IMR-90 (cell line): ENCODE measurements around the gene FLT3. TPM values are rescaled to one million over a fixed set of nuclear protein-coding genes. Genes with fewer than 3 reads are reported as not detected.

Experiments used
- ATAC-seq: fragments of 200-7000 bp; cut with Tn5 transposase; 2 replicates; pipeline ENCODE4 v1.9.1; 2020; ENCODE audit warnings: low read depth, mild to moderate bottlenecking, moderate library complexity
- BruUV-seq: library from RNA; stranded (reverse); fragments of 400-500 nt; replicated peaks from 2 replicates; lab custom pipeline; 2021; lab: Mats Ljungman, UMichigan
- CTCF ChIA-PET: fragments of 300-600 bp; formaldehyde crosslinking; extraction: SDS; loops from one replicate; lab custom pipeline; 2021; ENCODE audit warnings: antibody characterized with exemption; lab: Yijun Ruan, JAX
- POLR2A ChIA-PET: fragments of 300-600 bp; sonication (Branson Sonifier 250); formaldehyde crosslinking; loops from one replicate; lab custom pipeline; 2022; ENCODE audit warnings: antibody characterized with exemption; ENCODE audit not compliant: unreplicated experiment; lab: Charles Lee
- DNase-seq: peaks from one replicate; pipeline ENCODE4 v3.0.0; 2013
- H2AFZ ChIP-seq: replicated peaks from 2 replicates; pipeline ENCODE3; 2013; ENCODE audit warnings: low read length, mild to moderate bottlenecking; ENCODE audit not compliant: poor library complexity
- H2AK5ac ChIP-seq: 2 replicates; pipeline ENCODE4 v1.6.1; 2013; ENCODE audit warnings: low read depth, low read length, inconsistent platforms
- H2AK9ac ChIP-seq: replicated peaks from 2 replicates; pipeline ENCODE3; 2013; ENCODE audit warnings: mild to moderate bottlenecking, low read depth, low read length, moderate library complexity; ENCODE audit not compliant: poor library complexity
- H2BK120ac ChIP-seq: 2 replicates; pipeline ENCODE4 v1.6.1; 2013; ENCODE audit warnings: low read depth, low read length, inconsistent platforms
- H2BK15ac ChIP-seq: 3 replicates; pipeline ENCODE4 v1.6.1; 2013; ENCODE audit warnings: low read depth, low read length, inconsistent platforms
- H2BK20ac ChIP-seq: 2 replicates; pipeline ENCODE4 v1.6.1; 2013; ENCODE audit warnings: low read depth, mild to moderate bottlenecking, inconsistent platforms, low read length, moderate library complexity
- H2BK5ac ChIP-seq: 2 replicates; pipeline ENCODE4 v1.6.1; 2013; ENCODE audit warnings: mild to moderate bottlenecking, low read depth, low read length, inconsistent platforms; ENCODE audit not compliant: poor library complexity, severe bottlenecking
- H3K14ac ChIP-seq: replicated peaks from 2 replicates; pipeline ENCODE4 v1.6.1; 2013; ENCODE audit warnings: low read depth, low read length, inconsistent platforms
- H3K18ac ChIP-seq: 2 replicates; pipeline ENCODE4 v1.6.1; 2013; ENCODE audit warnings: low read depth, low read length, control low read depth
- H3K23ac ChIP-seq: 2 replicates; pipeline ENCODE4 v1.6.1; 2013; ENCODE audit warnings: low read depth, low read length, inconsistent platforms
- H3K27ac ChIP-seq: 2 replicates; pipeline ENCODE4 v1.5.1; 2013; ENCODE audit warnings: mild to moderate bottlenecking, control low read depth, low read length; ENCODE audit not compliant: insufficient read depth
- H3K27me3 ChIP-seq: 2 replicates; pipeline ENCODE4 v1.6.1; 2013; ENCODE audit warnings: low read length; ENCODE audit not compliant: control insufficient read depth, insufficient read depth
- H3K36me3 ChIP-seq: 2 replicates; pipeline ENCODE4 v1.6.1; 2013; ENCODE audit warnings: low read length, mixed read lengths; ENCODE audit not compliant: control insufficient read depth, insufficient read depth
- H3K4ac ChIP-seq: 2 replicates; pipeline ENCODE4 v1.6.1; 2013; ENCODE audit warnings: low read depth, low read length, inconsistent platforms
- H3K4me1 ChIP-seq: 2 replicates; pipeline ENCODE4 v1.6.1; 2013; ENCODE audit warnings: low read length, mixed read lengths; ENCODE audit not compliant: control insufficient read depth, insufficient read depth
- H3K4me2 ChIP-seq: 2 replicates; pipeline ENCODE4 v1.6.1; 2013; ENCODE audit warnings: low read depth, mild to moderate bottlenecking, control low read depth, low read length, moderate library complexity
- H3K4me3 ChIP-seq: 2 replicates; pipeline ENCODE4 v1.5.1; 2013; ENCODE audit warnings: low read depth, mild to moderate bottlenecking, control low read depth, low read length, moderate library complexity; ENCODE audit not compliant: insufficient read depth
- H3K56ac ChIP-seq: 2 replicates; pipeline ENCODE4 v1.6.1; 2013; ENCODE audit warnings: low read length, inconsistent platforms; ENCODE audit not compliant: insufficient read depth; ENCODE audit errors: extremely low read depth
- H3K79me1 ChIP-seq, 2 experiments: 2 replicates each; pipeline ENCODE4 v1.6.1; 2013; ENCODE audit warnings: low read length in 2 of 2, inconsistent platforms in 1 of 2, low read depth in 1 of 2
- H3K9ac ChIP-seq: 2 replicates; pipeline ENCODE4 v1.6.1; 2013; ENCODE audit warnings: low read depth, low read length, control low read depth
- H3K9me1 ChIP-seq: 2 replicates; pipeline ENCODE4 v1.6.1; 2013; ENCODE audit warnings: low read length, inconsistent platforms; ENCODE audit not compliant: insufficient read depth
- H3K9me3 ChIP-seq: 2 replicates; pipeline ENCODE4 v1.6.1; 2013; ENCODE audit warnings: low read length; ENCODE audit not compliant: control insufficient read depth, insufficient read depth
- H4K20me1 ChIP-seq: 2 replicates; pipeline ENCODE4 v1.6.1; 2013; ENCODE audit warnings: low read length, inconsistent platforms; ENCODE audit not compliant: insufficient read depth
- H4K5ac ChIP-seq: 2 replicates; pipeline ENCODE4 v1.6.1; 2013; ENCODE audit warnings: mild to moderate bottlenecking, low read depth, low read length, control low read depth
- H4K8ac ChIP-seq, 2 experiments: 2 replicates each; pipeline ENCODE4 v1.6.1; 2013; ENCODE audit warnings: low read depth in 2 of 2, low read length in 2 of 2, control low read depth in 1 of 2, inconsistent platforms in 1 of 2
- H4K91ac ChIP-seq: 2 replicates; pipeline ENCODE4 v1.6.1; 2013; ENCODE audit warnings: low read depth, low read length, inconsistent platforms; ENCODE audit not compliant: insufficient read depth
- BHLHE40 ChIP-seq: fragments of 150-350 bp; IDR thresholded peaks from 2 replicates; pipeline ENCODE4 v1.6.1; 2016; ENCODE audit warnings: mild to moderate bottlenecking, low read depth, low read length
- CEBPB ChIP-seq: IDR thresholded peaks from 2 replicates; pipeline ENCODE4 v1.6.1; 2012; ENCODE audit warnings: low read depth, low read length, improper control_type of control experiment
- CHD1 ChIP-seq: IDR thresholded peaks from 2 replicates; pipeline ENCODE4 v1.6.1; 2012; ENCODE audit warnings: low read depth, low read length, improper control_type of control experiment
- CTCF ChIP-seq: conservative IDR thresholded peaks from 2 replicates; pipeline ENCODE4 v1.5.1; 2012; ENCODE audit warnings: mild to moderate bottlenecking, low read depth, low read length, improper control_type of control experiment
- ELK1 ChIP-seq: fragments of 150-350 bp; IDR thresholded peaks from 2 replicates; pipeline ENCODE4 v1.6.1; 2016; ENCODE audit warnings: low read depth, mild to moderate bottlenecking, low read length, moderate library complexity, borderline replicate concordance
- FOS ChIP-seq: fragments of 150-350 bp; IDR thresholded peaks from 2 replicates; pipeline ENCODE4 v1.6.1; 2016; ENCODE audit warnings: low read depth, low read length
- MAFK ChIP-seq: IDR thresholded peaks from 2 replicates; pipeline ENCODE4 v1.6.1; 2012; ENCODE audit warnings: low read depth, low read length, improper control_type of control experiment
- MAZ ChIP-seq: IDR thresholded peaks from 2 replicates; pipeline ENCODE4 v1.6.1; 2012; ENCODE audit warnings: low read depth, mild to moderate bottlenecking, low read length, improper control_type of control experiment, moderate library complexity, borderline replicate concordance
- MXI1 ChIP-seq: IDR thresholded peaks from 2 replicates; pipeline ENCODE4 v1.6.1; 2012; ENCODE audit warnings: low read depth, mild to moderate bottlenecking, low read length, moderate library complexity, borderline replicate concordance
- NFE2L2 ChIP-seq: fragments of 150-350 bp; IDR thresholded peaks from 2 replicates; pipeline ENCODE4 v1.6.1; 2016; ENCODE audit warnings: low read depth, mild to moderate bottlenecking, low read length
- POLR2A ChIP-seq: IDR thresholded peaks from 2 replicates; pipeline ENCODE4 v1.6.1; 2012; ENCODE audit warnings: mild to moderate bottlenecking, low read depth, low read length
- RAD21 ChIP-seq: IDR thresholded peaks from 2 replicates; pipeline ENCODE4 v1.6.1; 2012; ENCODE audit warnings: low read length, improper control_type of control experiment
- RCOR1 ChIP-seq: IDR thresholded peaks from 2 replicates; pipeline ENCODE4 v1.6.1; 2012; ENCODE audit warnings: mild to moderate bottlenecking, low read length, improper control_type of control experiment; ENCODE audit not compliant: insufficient replicate concordance
- RFX5 ChIP-seq: IDR thresholded peaks from 2 replicates; pipeline ENCODE4 v1.8.0; 2012; ENCODE audit warnings: low read depth, mild to moderate bottlenecking, low read length, moderate library complexity
- SMC3 ChIP-seq: fragments of 150-350 bp; IDR thresholded peaks from 2 replicates; pipeline ENCODE4 v1.6.1; 2016; ENCODE audit warnings: low read depth, mild to moderate bottlenecking, antibody characterized with exemption, low read length, moderate library complexity
- WGBS, 2 experiments: methylation state at CpG; one replicate each; pipeline versions ENCODE4 v1.1.5 to v1.1.7; 2013; ENCODE audit warnings: missing lambda C conversion rate in 2 of 2; ENCODE audit not compliant: insufficient read length in 1 of 2; ENCODE audit errors: extremely low coverage in 2 of 2; 5-methylcytosine and 5-hydroxymethylcytosine counted together
- dilution Hi-C: fragments of 300-500 bp; cut with HindIII; formaldehyde crosslinking; loops from one replicate; pipeline ENCODE4 v1.14.3; 2018; ENCODE audit warnings: low sequenced_read_pairs; ENCODE audit not compliant: unreplicated experiment
- in situ Hi-C: fragments of 300-500 bp; cut with MboI; formaldehyde crosslinking; loops from 3 replicates; pipeline ENCODE4 v1.14.3; 2019; ENCODE audit warnings: low sequenced_read_pairs, inconsistent platforms, mixed read lengths
- intact Hi-C: fragments of 100-400 bp; cut with micrococcal nuclease; formaldehyde crosslinking; loops from 2 replicates; pipeline ENCODE4 v1.10.0; 2022
- polyA plus RNA-seq, 3 experiments: library from polyadenylated mRNA; depleted of rRNA; stranded (reverse); fragments of >200 nt; gene quantifications; 2 replicates each; pipeline ENCODE4 v1.2.3, GENCODE V29; 2012; ENCODE audit warnings: low replicate concordance in 1 of 3
- total RNA-seq: library from RNA; depleted of rRNA; stranded (reverse); fragments of >200 nt; gene quantifications from 2 replicates; pipeline ENCODE4 v1.2.3, GENCODE V29; 2012
- TF ChIP-seq, protein P1 (sequence below): fragments of 150-350 bp; IDR thresholded peaks from 2 replicates; pipeline ENCODE4 v1.6.1; 2017; ENCODE audit warnings: mild to moderate bottlenecking, antibody characterized with exemption, low read length, low read depth

Gene FLT3
- total and polyA plus RNA-seq, 2 of the 4 experiments (the other 2 are of a cell fraction), result not detected

GRCh38 chr13:27985600-27985999, 114.8 kb downstream of the FLT3 start:
- Histone ChIP-seq H3K23ac (no peak overlapping the region), H3K9me3 (no peaks in the 10 kb centered on the region), H3K36me3 (no peaks in the 10 kb centered on the region), H3K79me1 (no peaks in the 10 kb centered on the region), H4K20me1 (no peaks in the 10 kb centered on the region), H4K5ac (no peak overlapping the region), H2BK20ac (no peak overlapping the region), H3K4me2 (no peak overlapping the region), H3K27me3 (peaks cover 60% of the 10 kb centered on the region), H3K14ac (no peak overlapping the region), H3K9me1 (no peaks in the 10 kb centered on the region), H2BK5ac (no peak overlapping the region), H3K4me1 (no peaks in the 10 kb centered on the region), H3K9ac (no peak overlapping the region), H4K91ac (no peak overlapping the region), H3K27ac (no peak overlapping the region), H2AK5ac (no peak overlapping the region), H2AK9ac (no peak overlapping the region), H3K4me3 (no peak overlapping the region), H2BK15ac (no peak overlapping the region), H2BK120ac (no peak overlapping the region), H2AFZ (no peak overlapping the region), H3K18ac (no peak overlapping the region), H4K8ac (no peak overlapping the region), H3K56ac (no peak overlapping the region), H3K4ac (no peak overlapping the region)
- no CpG with 5 or more reads among the region's 1 CpG for WGBS, 2 experiments
- intact Hi-C loops, result loop anchor here (10.0 kb wide), 4 partner anchors 121 to 1041 kb away; no protein-coding TSS in a partner anchor
- ATAC-seq (no peak), DNase-seq (no peak)
- CTCF ChIA-PET, result interaction anchor here (0.6 to 3.7 kb wide), 6 partner anchors 13 to 623 kb away, joined by 3 to 14 read pairs (median 4); no protein-coding TSS in a partner anchor
- no TSS peak for BruUV-seq
- POLR2A ChIA-PET, result no interaction called here
- dilution Hi-C loops, result no loop called here
- in situ Hi-C loops, result loop anchor here (5.0 to 25.0 kb wide), 4 partner anchors 158 to 1011 kb away; no protein-coding TSS in a partner anchor
- no peak for TF ChIP-seq ELK1
- no peak for TF ChIP-seq MAFK
- TF ChIP-seq RFX5, result no peak
- no peak for TF ChIP-seq BHLHE40
- no peak for TF ChIP-seq MXI1
- TF ChIP-seq POLR2A, result no peak
- TF ChIP-seq, protein P1, sequence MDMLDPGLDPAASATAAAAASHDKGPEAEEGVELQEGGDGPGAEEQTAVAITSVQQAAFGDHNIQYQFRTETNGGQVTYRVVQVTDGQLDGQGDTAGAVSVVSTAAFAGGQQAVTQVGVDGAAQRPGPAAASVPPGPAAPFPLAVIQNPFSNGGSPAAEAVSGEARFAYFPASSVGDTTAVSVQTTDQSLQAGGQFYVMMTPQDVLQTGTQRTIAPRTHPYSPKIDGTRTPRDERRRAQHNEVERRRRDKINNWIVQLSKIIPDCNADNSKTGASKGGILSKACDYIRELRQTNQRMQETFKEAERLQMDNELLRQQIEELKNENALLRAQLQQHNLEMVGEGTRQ, result no peak
- TF ChIP-seq CHD1, result no peak
- TF ChIP-seq RAD21, result no peak
- no peak for TF ChIP-seq CTCF
- TF ChIP-seq NFE2L2, result no peak
- no peak for TF ChIP-seq RCOR1
- no peak for TF ChIP-seq FOS
- no peak for TF ChIP-seq CEBPB
- no peak for TF ChIP-seq SMC3
- TF ChIP-seq MAZ, result no peak
